Activated naive CD8-positive, alpha-beta T cell treated with anti-CD3 and anti-CD28 coated beads, Interleukin-2, amount 50 U/mL, for 16 hours (primary cell): Measurements from ENCODE around the gene OSTN.
"Not testable (repeated sequence)": the region's sequence is repeated elsewhere in the genome, so short reads cannot be mapped to it uniquely, and the experiment has no call there.

Experiments used
- DNase-seq: peaks from one replicate; pipeline ENCODE4 v3.0.0-alpha.2; 2020; ENCODE audit warnings: low read depth, low spot score

Gene OSTN

GRCh38 chr3:191263850-191264249 lies 64.8 kb downstream of the OSTN start:
- no peak for DNase-seq

GRCh38 chr3:191268737-191269136 lies 69.7 kb downstream of the OSTN start:
- no peak for DNase-seq

GRCh38 chr3:191269289-191270085 lies 70.4 kb downstream of the OSTN start:
- no peak for DNase-seq

GRCh38 chr3:191275244-191275643 lies 76.2 kb downstream of the OSTN start:
- DNase-seq: not testable (repeated sequence)

GRCh38 chr3:191275751-191276150 lies 76.7 kb downstream of the OSTN start:
- DNase-seq: no peak

- DNase-seq: no peak
Observed at GRCh38 chr3:191280111-191280510, 81.1 kb downstream of the OSTN start.

- DNase-seq: no peak
Observed at GRCh38 chr3:191280882-191281281, 81.8 kb downstream of the OSTN start.

GRCh38 chr3:191282251-191283185 lies 83.5 kb downstream of the OSTN start:
- DNase-seq: no peak

GRCh38 chr3:191283400-191283799 lies 84.4 kb downstream of the OSTN start:
- DNase-seq: no peak

GRCh38 chr3:191290311-191291025 lies 91.4 kb downstream of the OSTN start:
- DNase-seq: no peak

- DNase-seq: no peak
Observed at GRCh38 chr3:191292243-191293015, 93.4 kb downstream of the OSTN start.

GRCh38 chr3:191294291-191294690 lies 95.2 kb downstream of the OSTN start:
- no peak for DNase-seq

GRCh38 chr3:191296041-191296541 lies 97.0 kb downstream of the OSTN start:
- DNase-seq: no peak

- DNase-seq: no peak
Observed at GRCh38 chr3:191298846-191299245, 99.8 kb downstream of the OSTN start.

GRCh38 chr3:191300422-191300821 lies 101.4 kb downstream of the OSTN start:
- DNase-seq: no peak

- no peak for DNase-seq
Observed at GRCh38 chr3:191301017-191301416, 102.0 kb downstream of the OSTN start.

- no peak for DNase-seq
Observed at GRCh38 chr3:191301782-191302411, 102.9 kb downstream of the OSTN start.

- DNase-seq: no peak
Observed at GRCh38 chr3:191302451-191302850, 103.4 kb downstream of the OSTN start.

GRCh38 chr3:191303596-191303995 lies 104.6 kb downstream of the OSTN start:
- DNase-seq: no peak

- no peak for DNase-seq
Observed at GRCh38 chr3:191306428-191306827, 107.4 kb downstream of the OSTN start.

GRCh38 chr3:191307341-191307740 lies 108.3 kb downstream of the OSTN start:
- no peak for DNase-seq
